ENCODE measurements around the gene ASTE1. TPM values are rescaled to one million over a fixed set of nuclear protein-coding genes. Genes with fewer than 3 reads are reported as not detected.
"Not testable (repeated sequence)": the region's sequence is repeated elsewhere in the genome, so short reads cannot be mapped to it uniquely, and the experiment has no call there.

ASTE1 gene
- total RNA-seq, 1 experiment from 2014 or later: 8.1 TPM

DNA sequence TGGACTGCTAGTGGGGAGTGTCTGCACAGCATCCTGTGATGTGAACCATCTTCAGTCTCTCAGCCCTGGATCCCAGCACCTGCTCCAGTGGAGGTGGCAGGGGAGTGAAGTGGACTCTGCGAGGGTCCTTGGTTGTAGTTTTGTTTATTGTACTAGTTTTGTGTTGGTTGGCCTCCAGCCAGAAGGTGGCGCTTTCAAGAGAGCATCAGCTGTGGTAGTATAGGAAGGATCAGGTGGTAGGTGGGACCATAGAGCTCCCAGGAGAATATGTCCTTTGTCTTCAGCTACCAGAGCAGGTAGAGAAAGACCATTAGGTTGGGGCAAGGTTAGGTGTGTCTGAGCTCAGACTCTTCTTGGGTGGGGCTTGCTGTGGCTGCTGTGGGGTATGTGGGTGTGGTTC is 21.0 kb upstream of the ASTE1 start:
- H3K27me3 ChIP-seq (replicated peaks; ENCODE audit: insufficient read depth, low read depth, low read length, poor library complexity): no peaks in the 10 kb centered on the region
- BruUV-seq (replicated peaks): no TSS peak
- no peaks in the 10 kb centered on the region for H3K9me3 ChIP-seq (ENCODE audit: low read depth, low read length, poor library complexity, severe bottlenecking)
- TF ChIP-seq, protein P1, sequence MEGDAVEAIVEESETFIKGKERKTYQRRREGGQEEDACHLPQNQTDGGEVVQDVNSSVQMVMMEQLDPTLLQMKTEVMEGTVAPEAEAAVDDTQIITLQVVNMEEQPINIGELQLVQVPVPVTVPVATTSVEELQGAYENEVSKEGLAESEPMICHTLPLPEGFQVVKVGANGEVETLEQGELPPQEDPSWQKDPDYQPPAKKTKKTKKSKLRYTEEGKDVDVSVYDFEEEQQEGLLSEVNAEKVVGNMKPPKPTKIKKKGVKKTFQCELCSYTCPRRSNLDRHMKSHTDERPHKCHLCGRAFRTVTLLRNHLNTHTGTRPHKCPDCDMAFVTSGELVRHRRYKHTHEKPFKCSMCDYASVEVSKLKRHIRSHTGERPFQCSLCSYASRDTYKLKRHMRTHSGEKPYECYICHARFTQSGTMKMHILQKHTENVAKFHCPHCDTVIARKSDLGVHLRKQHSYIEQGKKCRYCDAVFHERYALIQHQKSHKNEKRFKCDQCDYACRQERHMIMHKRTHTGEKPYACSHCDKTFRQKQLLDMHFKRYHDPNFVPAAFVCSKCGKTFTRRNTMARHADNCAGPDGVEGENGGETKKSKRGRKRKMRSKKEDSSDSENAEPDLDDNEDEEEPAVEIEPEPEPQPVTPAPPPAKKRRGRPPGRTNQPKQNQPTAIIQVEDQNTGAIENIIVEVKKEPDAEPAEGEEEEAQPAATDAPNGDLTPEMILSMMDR (conservative IDR thresholded peaks at IDR 0.05; ENCODE audit: low read depth, low read length): peak; percentile 31; the same call in 1 of the 2 replicates
- TF ChIP-seq EZH2 (IDR thresholded peaks at IDR 0.05; ENCODE audit: borderline replicate concordance, low read depth, low read length, poor library complexity, severe bottlenecking): no peak
- intact Hi-C loops (cut with micrococcal nuclease; ENCODE audit: unreplicated experiment): no loop called here
- no peak overlapping the region for H3K4me3 ChIP-seq (ENCODE audit: low read depth, low read length, poor library complexity, severe bottlenecking)
- POLR2A ChIA-PET (ENCODE audit: low non-redundant PET): no interaction called here
- no peak overlapping the region for H3K27ac ChIP-seq (ENCODE audit: low read depth, low read length, poor library complexity, severe bottlenecking)
- no peak for DNase-seq (ENCODE audit: low spot score)
- CTCF ChIA-PET: no interaction called here
- no peaks in the 10 kb centered on the region for H3K36me3 ChIP-seq (ENCODE audit: insufficient read depth, low read length, poor library complexity, severe bottlenecking)
- H3K4me1 ChIP-seq (ENCODE audit: insufficient read depth, low read length, poor library complexity, severe bottlenecking): no peaks in the 10 kb centered on the region

DNA sequence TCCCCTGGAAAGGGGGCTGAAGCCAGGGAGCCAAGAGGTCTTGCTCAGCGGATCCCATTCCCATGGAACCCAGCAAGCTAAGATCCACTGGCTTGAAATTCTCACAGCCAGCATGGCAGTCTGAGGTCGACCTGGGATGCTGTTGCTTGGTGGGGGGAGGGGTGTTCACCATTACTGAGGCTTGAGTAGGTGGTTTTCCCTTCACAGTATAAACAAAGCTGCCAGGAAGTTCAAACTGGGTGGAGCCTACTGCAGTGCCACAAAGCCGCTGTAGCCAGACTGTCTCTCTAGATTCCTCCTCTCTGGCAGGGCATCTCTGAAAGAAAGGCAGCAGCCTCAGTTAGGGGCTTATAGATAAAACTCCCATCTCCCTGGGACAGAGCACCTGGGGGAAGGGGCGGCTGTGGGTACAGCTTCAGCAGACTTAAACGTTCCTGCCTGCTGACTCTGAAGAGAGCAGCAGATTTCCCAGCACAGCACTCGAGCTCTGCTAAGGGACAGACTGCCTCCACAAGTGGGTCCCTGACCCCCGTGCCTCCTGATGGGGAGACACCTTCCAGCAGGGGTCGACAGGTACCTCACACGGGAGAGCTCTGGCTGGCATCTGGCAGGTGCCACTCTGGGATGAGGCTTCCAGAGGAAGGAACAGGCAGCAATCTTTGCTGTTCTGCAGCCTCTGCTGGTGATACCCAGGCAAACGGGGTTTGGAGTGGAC is 15.8 kb upstream of the ASTE1 start:
- H3K4me3 ChIP-seq (ENCODE audit: low read depth, low read length, poor library complexity, severe bottlenecking); H3K27ac ChIP-seq (ENCODE audit: low read depth, low read length, poor library complexity, severe bottlenecking); intact Hi-C loops (cut with micrococcal nuclease; ENCODE audit: unreplicated experiment); DNase-seq (ENCODE audit: low spot score); BruUV-seq (replicated peaks); CTCF ChIA-PET; POLR2A ChIA-PET (ENCODE audit: low non-redundant PET); H3K9me3 ChIP-seq (ENCODE audit: low read depth, low read length, poor library complexity, severe bottlenecking); H3K36me3 ChIP-seq (ENCODE audit: insufficient read depth, low read length, poor library complexity, severe bottlenecking); H3K27me3 ChIP-seq (replicated peaks; ENCODE audit: insufficient read depth, low read depth, low read length, poor library complexity): not testable (repeated sequence)
- peaks cover 35% of the 10 kb centered on the region for H3K4me1 ChIP-seq (ENCODE audit: insufficient read depth, low read length, poor library complexity, severe bottlenecking)

GRCh38 chr3:131038326-131038725 is 11.7 kb upstream of the ASTE1 start:
- H3K4me3 ChIP-seq (ENCODE audit: low read depth, low read length, poor library complexity, severe bottlenecking): no peak overlapping the region
- intact Hi-C loops (cut with micrococcal nuclease; ENCODE audit: unreplicated experiment): loop anchor here (5.0 to 10.0 kb wide), 3 partner anchors 194 to 1146 kb away; no protein-coding TSS in a partner anchor
- no peaks in the 10 kb centered on the region for H3K9me3 ChIP-seq (ENCODE audit: low read depth, low read length, poor library complexity, severe bottlenecking)
- POLR2A ChIA-PET (ENCODE audit: low non-redundant PET): no interaction called here
- H3K36me3 ChIP-seq (ENCODE audit: insufficient read depth, low read length, poor library complexity, severe bottlenecking): no peaks in the 10 kb centered on the region
- TF ChIP-seq EZH2 (IDR thresholded peaks at IDR 0.05; ENCODE audit: borderline replicate concordance, low read depth, low read length, poor library complexity, severe bottlenecking): no peak
- TF ChIP-seq, protein P1 (conservative IDR thresholded peaks at IDR 0.05; ENCODE audit: low read depth, low read length): no peak
- no peak overlapping the region for H3K27ac ChIP-seq (ENCODE audit: low read depth, low read length, poor library complexity, severe bottlenecking)
- BruUV-seq (replicated peaks): no TSS peak
- DNase-seq (ENCODE audit: low spot score): no peak
- H3K27me3 ChIP-seq (replicated peaks; ENCODE audit: insufficient read depth, low read depth, low read length, poor library complexity): no peaks in the 10 kb centered on the region
- CTCF ChIA-PET: no interaction called here
- H3K4me1 ChIP-seq (ENCODE audit: insufficient read depth, low read length, poor library complexity, severe bottlenecking): peaks cover 35% of the 10 kb centered on the region

- Histone ChIP-seq H3K9me3 (ENCODE audit: low read depth, low read length, poor library complexity, severe bottlenecking) (no peaks in the 10 kb centered on the region), H3K27me3 (replicated peaks; ENCODE audit: insufficient read depth, low read depth, low read length, poor library complexity) (no peaks in the 10 kb centered on the region), H3K36me3 (ENCODE audit: insufficient read depth, low read length, poor library complexity, severe bottlenecking) (no peaks in the 10 kb centered on the region), H3K4me1 (ENCODE audit: insufficient read depth, low read length, poor library complexity, severe bottlenecking) (peaks cover 35% of the 10 kb centered on the region), H3K27ac (ENCODE audit: low read depth, low read length, poor library complexity, severe bottlenecking) (no peak overlapping the region), H3K4me3 (ENCODE audit: low read depth, low read length, poor library complexity, severe bottlenecking) (no peak overlapping the region)
- intact Hi-C loops (cut with micrococcal nuclease; ENCODE audit: unreplicated experiment): loop anchor here (5.0 to 10.0 kb wide), 3 partner anchors 195 to 1148 kb away; no protein-coding TSS in a partner anchor
- CTCF ChIA-PET: no interaction called here
- BruUV-seq (replicated peaks): no TSS peak
- no peak for DNase-seq (ENCODE audit: low spot score)
- TF ChIP-seq, protein P1 (conservative IDR thresholded peaks at IDR 0.05; ENCODE audit: low read depth, low read length): no peak
- POLR2A ChIA-PET (ENCODE audit: low non-redundant PET): no interaction called here
Measured at GRCh38 chr3:131036986-131037385, 10.4 kb upstream of the ASTE1 start.
